ENCODE measurements around the gene CLPTM1. TPM values are rescaled to one million over a fixed set of nuclear protein-coding genes. Genes with fewer than 3 reads are reported as not detected.
"Not testable (repeated sequence)": the region's sequence is repeated elsewhere in the genome, so short reads cannot be mapped to it uniquely, and the experiment has no call there.

The CLPTM1 gene
- total and polyA plus RNA-seq, 3 donors from 2014 or later: 179 to 204 (median 198) TPM

GRCh38 chr19:44992336-44993163 is 37.4 kb downstream of the CLPTM1 start:
- no peak for TF ChIP-seq CTCF (IDR thresholded peaks at IDR 0.05)
- TF ChIP-seq POLR2A (IDR thresholded peaks at IDR 0.05): no peak
- H3K36me3 ChIP-seq (ENCODE audit: low read depth, missing control alignments): no peaks in the 10 kb centered on the region
- no peaks in the 10 kb centered on the region for H3K9me3 ChIP-seq
- H3K27ac ChIP-seq: no peak overlapping the region
- H3K4me3 ChIP-seq: no peak overlapping the region
- intact Hi-C loops (cut with DNase I; ENCODE audit: low total_unique reads): no loop called here
- no peak for DNase-seq
- peaks cover 7% of the 10 kb centered on the region for H3K4me1 ChIP-seq
- H3K27me3 ChIP-seq: no peaks in the 10 kb centered on the region
- 86 to 91% methylated on average over 37 to 44 of the region's 44 CpGs for WGBS, 2 donors

- 76 to 87% methylated on average over 6 of the region's 6 CpGs for WGBS, 2 donors
- peaks cover 7% of the 10 kb centered on the region for H3K4me1 ChIP-seq
- no peaks in the 10 kb centered on the region for H3K36me3 ChIP-seq (ENCODE audit: low read depth, missing control alignments)
- DNase-seq: no peak
- no peak overlapping the region for H3K27ac ChIP-seq
- no peak for TF ChIP-seq POLR2A (IDR thresholded peaks at IDR 0.05)
- no peak for TF ChIP-seq CTCF (IDR thresholded peaks at IDR 0.05)
- intact Hi-C loops (cut with DNase I; ENCODE audit: low total_unique reads): no loop called here
- H3K9me3 ChIP-seq: no peaks in the 10 kb centered on the region
- no peak overlapping the region for H3K4me3 ChIP-seq
- H3K27me3 ChIP-seq: no peaks in the 10 kb centered on the region
These were observed 38.3 kb downstream of the CLPTM1 start for GRCh38 chr19:44993526-44993925.

- WGBS, 2 donors: 90 to 95% methylated on average over 6 to 11 of the region's 12 CpGs
These were observed 38.9 kb downstream of the CLPTM1 start for GRCh38 chr19:44993926-44994537.

GRCh38 chr19:44998025-44998424 is 42.8 kb downstream of the CLPTM1 start:
- intact Hi-C loops (cut with DNase I; ENCODE audit: low total_unique reads): no loop called here
- Histone ChIP-seq H3K4me3 (no peak overlapping the region), H3K9me3 (no peaks in the 10 kb centered on the region), H3K36me3 (ENCODE audit: low read depth, missing control alignments) (no peaks in the 10 kb centered on the region), H3K27me3 (no peaks in the 10 kb centered on the region), H3K27ac (no peak overlapping the region), H3K4me1 (peaks cover 4% of the 10 kb centered on the region)
- TF ChIP-seq POLR2A (IDR thresholded peaks at IDR 0.05) (no peak), CTCF (IDR thresholded peaks at IDR 0.05) (no peak)
- DNase-seq: no peak
- WGBS, 2 donors: 89 to 92% methylated on average over 4 of the region's 4 CpGs

More at GRCh38 chr19:44993926-44994537, 38.9 kb downstream of the CLPTM1 start:
- no peaks in the 10 kb centered on the region for H3K9me3 ChIP-seq
- intact Hi-C loops (cut with DNase I; ENCODE audit: low total_unique reads): no loop called here
- no peaks in the 10 kb centered on the region for H3K36me3 ChIP-seq (ENCODE audit: low read depth, missing control alignments)
- no peak for TF ChIP-seq CTCF (IDR thresholded peaks at IDR 0.05)
- no peak for TF ChIP-seq POLR2A (IDR thresholded peaks at IDR 0.05)
- H3K27me3 ChIP-seq: no peaks in the 10 kb centered on the region
- DNase-seq: no peak
- peaks cover 3% of the 10 kb centered on the region for H3K4me1 ChIP-seq
- no peak overlapping the region for H3K27ac ChIP-seq
- no peak overlapping the region for H3K4me3 ChIP-seq

GRCh38 chr19:44999131-44999925 is 44.1 kb downstream of the CLPTM1 start:
- H3K36me3 ChIP-seq (ENCODE audit: low read depth, missing control alignments); H3K27me3 ChIP-seq; H3K4me3 ChIP-seq; H3K27ac ChIP-seq; DNase-seq; intact Hi-C loops (cut with DNase I; ENCODE audit: low total_unique reads); H3K4me1 ChIP-seq; H3K9me3 ChIP-seq: not testable (repeated sequence)
- 71 to 82% methylated on average over 12 of the region's 12 CpGs for WGBS, 2 donors

GRCh38 chr19:45000665-45001064 is 45.5 kb downstream of the CLPTM1 start:
- H3K9me3 ChIP-seq; H3K4me1 ChIP-seq; DNase-seq; H3K27me3 ChIP-seq; intact Hi-C loops (cut with DNase I; ENCODE audit: low total_unique reads); H3K36me3 ChIP-seq (ENCODE audit: low read depth, missing control alignments): not testable (repeated sequence)
- H3K27ac ChIP-seq: peak overlapping the region in 1 of 2 donors; percentile 54
- peak overlapping the region in 1 of 2 donors; percentile 11 for H3K4me3 ChIP-seq
- WGBS, 2 donors: 55 to 56% methylated on average over 13 to 19 of the region's 19 CpGs

All from testis (tissue), 3 donors.